HG03378 (cell line): ENCODE results near the gene ZNF33B.
"Not testable (repeated sequence)": the region's sequence is repeated elsewhere in the genome, so short reads cannot be mapped to it uniquely, and the experiment has no call there.

Experiments used
- ATAC-seq: cut with Tn5 transposase; IDR thresholded peaks from one replicate; pipeline ENCODE4 v1.9.1; 2021; ENCODE audit warnings: mild to moderate bottlenecking, moderate library complexity; ENCODE audit not compliant: unreplicated experiment

The ZNF33B gene

DNA sequence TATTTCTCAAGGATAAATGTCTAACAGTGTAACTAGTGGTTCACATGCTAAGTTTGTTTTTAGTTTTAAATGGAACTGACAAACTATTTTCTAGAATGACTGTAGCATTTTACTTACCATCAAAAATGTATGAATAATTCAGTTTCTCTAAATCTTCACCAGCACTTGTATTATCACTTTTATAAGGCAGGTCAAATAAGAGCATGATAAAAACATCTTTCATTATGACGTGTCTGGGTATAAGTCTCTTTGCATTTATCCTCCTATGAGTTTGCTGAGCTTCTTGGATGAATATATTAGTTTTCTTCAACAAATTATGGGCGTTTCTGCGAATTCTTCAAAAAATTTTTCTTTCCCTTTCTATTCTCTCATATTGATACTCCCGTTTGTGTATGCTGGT, 19.9 kb downstream of the ZNF33B start:
- no peak for ATAC-seq

DNA sequence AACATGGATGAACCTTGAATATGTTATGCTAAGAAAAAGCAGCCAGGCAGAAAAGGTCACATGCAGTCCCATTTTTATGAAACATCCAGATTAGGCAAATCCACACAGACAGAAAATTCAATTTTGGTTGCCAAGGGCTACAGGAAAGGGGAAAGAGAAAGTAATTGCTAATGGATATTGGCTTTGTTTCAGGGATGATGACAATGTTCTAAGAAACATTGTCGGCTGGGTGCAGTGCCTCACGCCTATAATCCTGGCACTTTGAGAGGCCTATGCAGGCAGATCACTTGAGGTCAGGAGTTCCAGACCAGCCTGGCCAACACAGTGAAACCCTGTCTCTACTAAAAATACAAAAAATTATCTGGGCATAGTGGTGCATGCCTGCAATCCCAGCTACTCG, 23.0 kb downstream of the ZNF33B start:
- no peak for ATAC-seq

DNA sequence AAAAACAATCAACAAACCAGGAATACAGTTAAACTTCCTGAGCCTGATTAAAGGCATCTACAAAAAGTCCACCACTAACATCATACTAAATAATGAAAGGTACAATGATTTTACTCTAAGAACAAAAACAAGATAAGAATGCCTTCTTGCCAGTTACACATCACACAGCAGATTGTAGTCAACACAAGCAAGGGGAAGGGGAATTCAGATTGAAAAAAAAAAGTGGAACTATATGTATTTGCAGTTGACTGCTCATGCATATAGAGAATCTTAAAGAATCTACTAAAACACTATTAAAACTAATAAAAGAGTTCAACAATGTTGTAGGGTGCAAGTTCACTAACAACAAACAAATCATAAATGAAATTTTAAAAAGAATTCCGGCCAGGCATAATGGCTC, 28.5 kb downstream of the ZNF33B start:
- no peak for ATAC-seq

DNA sequence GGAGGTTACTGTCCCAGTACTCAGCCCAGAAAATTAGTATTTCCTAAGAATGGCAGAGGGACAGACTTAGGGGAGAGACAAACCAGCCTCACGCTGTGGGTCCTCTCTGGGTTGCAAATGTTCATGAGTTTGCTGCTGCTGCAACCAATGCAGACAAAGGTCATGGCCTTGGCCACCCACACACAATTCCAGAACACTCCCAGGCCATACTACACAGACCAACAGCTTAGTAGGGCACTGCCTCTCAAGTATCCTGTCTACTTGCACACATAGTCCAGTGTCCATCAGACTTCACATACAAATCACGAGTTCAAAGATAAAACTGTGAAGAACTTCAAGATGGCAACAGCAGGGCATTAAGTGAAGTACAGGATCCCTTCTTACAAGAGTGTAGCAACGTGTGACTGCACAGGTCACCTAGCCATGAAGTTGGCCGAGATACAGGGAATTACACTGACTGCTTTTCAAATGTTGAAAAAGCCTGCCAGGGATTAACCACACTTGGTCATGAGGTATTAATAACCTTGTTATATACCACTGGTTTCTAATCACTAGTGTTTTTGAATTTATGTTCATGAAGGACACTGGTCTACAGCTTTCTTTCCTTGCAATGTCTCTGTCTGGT, 40.0 kb downstream of the ZNF33B start:
- no peak for ATAC-seq

DNA sequence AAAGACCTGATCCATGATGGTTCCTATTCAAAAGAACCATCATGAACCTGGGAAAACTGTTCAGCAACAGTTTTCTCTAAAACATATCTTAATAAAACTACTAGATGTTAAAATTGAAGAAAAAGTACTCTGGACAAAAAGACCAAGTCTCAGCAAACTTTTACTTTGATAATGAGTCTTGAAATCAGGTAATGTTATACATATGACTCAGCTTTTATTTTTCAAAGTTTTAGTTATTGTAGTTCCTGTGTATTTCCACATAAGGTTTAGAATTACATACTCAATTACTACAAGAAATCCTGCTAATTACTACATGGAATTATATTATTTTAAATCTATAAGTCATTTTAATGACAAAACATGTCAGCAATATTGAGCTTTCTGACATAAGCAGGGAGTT, 42.2 kb downstream of the ZNF33B start:
- ATAC-seq, result no peak

DNA sequence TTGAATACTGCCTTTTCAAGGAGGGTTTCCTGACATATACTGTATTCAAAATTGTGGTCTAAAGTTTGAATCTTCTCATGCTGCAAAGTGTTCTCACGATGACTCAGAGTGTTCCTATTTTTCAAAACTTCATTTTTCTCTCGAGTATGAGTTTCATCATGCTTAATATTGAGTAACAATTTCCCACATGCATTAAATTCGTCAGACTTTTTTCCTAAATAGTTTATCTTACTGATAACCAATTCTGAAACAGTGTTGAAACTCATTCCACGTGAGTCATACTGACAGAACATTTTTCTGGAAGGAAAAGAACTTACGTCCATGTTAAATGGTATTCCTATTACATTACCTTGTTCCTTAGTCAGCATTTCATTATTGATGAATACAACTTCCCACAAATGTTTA, 44.1 kb downstream of the ZNF33B start:
- no peak for ATAC-seq

DNA sequence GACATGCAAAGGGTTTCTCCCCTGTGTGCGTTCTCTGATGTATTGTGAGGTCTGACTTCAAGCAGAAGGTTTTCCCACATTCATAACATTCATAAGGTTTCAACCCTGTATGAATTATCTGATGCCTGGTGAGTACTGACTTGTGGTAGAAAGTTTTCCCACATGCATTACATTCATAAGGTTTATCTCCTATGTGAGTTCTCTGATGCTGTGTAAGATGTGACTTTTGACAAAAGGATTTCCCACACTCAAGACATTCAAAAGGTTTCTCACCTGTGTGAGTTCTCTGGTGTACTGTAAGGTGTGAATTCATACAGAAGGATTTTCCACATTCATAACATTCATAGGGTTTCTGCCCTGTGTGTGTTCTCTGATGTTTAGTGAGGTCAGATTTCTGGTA, 45.1 kb downstream of the ZNF33B start:
- ATAC-seq, result no peak

DNA sequence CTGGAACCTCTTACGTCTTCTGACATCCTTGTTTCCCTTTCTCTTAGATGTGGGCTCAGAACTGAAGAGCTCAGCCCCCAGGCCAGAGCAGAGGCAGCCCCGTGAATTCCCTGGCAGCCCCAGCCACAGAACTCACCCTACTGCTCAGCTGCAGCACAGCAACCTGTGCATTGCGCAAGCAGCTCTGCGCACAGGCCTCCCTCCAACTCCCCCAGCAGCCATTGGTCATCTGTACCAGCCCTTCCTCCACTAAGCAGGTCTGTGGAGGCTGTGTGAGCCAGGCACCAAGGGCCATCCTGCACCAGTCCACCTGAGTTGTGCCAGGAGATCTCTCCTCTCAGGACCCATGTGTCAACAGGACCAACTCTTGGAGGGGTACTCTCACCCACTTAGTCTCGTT, 54.5 kb downstream of the ZNF33B start:
- ATAC-seq, result no peak

DNA sequence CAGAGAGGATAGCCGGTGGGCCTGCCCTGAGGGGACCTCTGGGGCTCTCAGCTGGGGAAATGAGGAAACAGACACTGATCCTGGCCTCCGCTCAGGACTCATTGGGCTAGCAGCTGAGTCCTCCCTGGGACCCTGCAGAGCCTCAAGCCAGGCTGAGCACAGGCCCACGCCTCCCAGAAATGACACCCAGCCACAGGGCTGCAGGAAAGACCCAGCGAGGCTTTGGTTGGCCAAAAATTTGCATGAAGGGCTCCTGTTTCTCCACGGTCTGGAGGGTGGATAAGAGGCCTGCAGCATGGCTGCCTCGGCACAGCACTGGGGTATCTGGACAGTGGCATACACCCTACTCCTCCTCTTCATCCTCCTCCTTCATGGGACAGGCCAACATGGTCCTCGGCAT, 60.4 kb downstream of the ZNF33B start:
- no peak for ATAC-seq

DNA sequence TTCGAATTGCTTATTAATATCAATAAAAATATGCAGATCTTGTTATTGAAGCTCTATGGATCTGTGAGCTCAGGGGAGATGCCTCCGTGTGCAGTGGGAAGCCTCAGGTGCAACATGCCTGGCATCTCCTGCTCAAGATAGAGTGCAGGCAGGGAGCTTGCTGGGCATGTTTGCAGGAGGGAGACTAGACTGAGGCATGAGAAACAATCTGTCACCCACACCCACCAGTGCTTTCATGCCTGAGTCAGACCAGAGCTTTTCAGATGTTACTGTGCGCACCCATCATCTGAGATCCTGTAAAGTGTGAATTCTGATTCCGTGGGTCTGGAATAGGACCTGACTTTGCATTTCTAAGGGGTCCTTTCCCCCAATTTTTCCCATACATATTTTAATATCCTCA, 62.0 kb downstream of the ZNF33B start:
- ATAC-seq, result no peak

DNA sequence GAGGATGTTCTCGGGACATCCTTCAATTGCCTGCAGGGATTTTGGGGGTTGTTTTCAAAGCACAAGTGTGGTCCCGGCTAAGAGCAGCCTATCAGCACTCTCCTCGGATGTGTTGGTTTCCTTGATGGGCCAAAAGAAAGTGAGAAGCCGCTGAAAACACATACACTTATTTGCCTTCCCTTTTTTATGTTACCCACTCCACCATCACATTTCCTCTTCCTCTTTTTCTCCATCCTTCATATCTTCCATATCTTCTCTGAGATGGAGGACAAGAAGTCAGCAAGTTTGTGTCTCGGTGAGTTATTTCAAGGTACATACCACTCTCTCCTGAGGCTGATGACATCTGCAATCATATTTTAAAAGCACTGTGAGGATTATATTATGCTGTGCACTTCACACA, 64.0 kb downstream of the ZNF33B start:
- no peak for ATAC-seq

DNA sequence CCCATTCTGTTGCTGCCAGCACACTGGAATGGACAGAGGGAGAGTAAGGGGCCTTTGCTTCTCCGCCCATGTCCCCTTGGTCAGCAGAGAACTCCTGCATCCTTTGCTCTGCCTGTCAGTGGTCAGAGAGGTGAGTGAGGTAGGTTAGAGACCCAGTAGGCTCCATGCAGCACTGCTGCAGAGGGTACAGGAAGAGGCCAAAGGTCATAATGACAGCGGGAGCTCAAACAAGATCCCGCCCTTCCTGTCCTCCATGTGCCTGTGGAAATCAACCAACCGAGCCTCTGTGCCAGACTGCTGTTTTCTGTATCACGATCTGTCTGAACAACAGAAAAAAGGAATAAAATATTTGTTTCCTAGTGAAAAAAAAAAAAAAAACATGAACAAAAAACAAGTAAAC, 81.4 kb downstream of the ZNF33B start:
- ATAC-seq, result no peak

DNA sequence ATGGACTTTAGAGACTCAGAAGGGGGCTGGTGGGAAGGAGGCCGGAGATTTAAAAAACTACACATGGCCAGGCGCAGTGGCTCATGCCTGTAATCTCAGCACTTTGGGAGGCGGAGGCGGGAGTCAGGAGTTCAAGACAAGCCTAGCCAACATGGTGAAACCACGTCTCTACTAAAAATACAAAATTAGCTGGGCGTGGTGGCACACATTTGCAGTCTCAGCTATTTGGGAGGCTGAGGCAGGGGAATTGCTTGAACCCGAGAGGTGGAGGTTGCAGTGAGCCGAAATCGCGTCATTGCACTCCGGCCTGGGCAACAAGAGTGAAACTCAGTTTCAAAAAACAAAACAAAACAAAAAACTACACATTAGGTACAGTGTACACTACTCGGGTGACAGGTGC, 84.8 kb downstream of the ZNF33B start:
- not testable (repeated sequence) for ATAC-seq

DNA sequence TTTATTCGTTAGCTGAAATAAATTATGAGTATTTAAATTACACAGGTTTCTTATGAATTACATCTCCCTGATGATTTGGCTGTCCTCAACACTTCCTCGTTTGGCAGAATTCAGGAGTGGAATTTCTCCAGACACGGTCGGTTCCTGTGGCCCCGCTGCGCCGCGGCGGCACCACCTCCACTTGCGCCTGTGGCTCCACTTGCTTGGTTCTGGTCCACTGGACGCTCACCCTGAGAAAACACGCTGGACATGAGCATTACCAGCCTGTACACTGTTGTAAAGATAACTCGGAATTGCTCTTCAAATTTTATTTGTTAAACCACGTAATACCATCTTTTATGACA, 85.3 kb downstream of the ZNF33B start:
- ATAC-seq, result peak; percentile 35

DNA sequence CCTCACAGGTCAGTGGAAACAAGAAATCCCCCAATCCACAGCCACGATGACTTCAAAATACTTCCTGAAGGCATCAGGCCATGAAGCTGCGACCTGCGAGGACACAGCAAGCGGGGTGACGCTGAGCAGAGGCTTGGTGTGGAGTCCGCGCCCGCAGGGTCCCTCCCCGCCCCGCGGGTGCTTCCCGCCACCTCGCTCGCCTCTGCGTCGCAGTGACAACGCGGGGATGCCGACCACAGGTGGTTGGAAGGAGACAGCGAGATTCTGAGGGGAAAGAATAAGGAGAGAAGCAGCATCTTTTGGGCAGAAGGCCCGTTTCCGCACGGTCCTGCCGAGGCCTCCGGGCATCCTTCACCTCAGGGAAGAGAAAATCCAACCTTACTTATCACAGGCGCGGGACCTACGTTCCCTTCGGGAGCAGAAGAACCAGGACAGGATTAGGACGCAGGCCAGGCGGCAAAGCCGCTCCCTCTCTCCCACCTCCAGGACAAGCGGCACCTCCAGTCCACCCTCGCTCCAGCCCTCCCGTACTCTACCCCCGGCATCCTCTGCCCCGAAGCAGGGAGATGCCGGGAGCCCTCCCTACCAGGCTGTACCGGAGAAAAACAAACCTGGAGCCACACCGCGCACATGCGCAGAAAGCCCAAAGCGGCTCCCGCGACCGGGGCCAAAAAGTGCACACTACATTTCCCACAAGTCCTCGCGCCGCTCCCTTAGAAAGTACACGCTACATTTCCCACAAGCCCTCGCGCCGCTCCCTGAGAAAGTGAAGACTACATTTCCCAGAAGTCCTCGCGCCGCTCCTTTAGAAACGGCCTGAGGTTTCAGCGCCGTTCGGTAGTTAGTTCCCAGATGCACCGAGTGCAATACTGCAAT, 85.9 kb downstream of the ZNF33B start:
- ATAC-seq, result peak; percentile 96

DNA sequence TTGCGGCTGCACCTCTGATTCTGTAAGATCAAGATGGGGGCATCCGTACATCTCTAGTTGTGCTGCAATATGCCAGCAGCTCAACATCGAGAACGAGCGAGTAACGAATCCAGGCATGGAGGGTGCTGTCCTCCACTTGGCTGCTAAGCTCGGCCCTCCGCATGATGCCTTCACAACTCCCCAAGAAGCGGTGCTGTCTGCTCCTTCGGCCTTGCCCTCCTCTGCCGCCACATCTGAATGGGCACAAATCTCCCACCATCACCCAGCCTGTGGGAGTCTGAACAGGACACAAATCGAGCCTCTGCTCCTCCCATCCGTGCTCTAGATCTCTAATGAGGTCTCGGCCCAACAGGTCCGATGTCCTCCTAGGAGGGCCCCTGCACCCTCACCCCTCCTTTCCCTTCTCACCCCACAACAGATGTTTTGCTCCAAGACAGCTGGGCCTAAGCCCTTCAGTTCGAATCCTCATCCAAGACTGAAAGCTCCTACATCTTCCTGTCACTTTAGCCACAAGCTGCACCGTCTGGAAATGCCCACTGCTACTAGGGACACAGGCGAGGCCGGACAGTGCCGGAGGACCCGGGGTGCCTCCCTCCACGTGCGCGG, 86.7 kb downstream of the ZNF33B start:
- ATAC-seq, result no peak

DNA sequence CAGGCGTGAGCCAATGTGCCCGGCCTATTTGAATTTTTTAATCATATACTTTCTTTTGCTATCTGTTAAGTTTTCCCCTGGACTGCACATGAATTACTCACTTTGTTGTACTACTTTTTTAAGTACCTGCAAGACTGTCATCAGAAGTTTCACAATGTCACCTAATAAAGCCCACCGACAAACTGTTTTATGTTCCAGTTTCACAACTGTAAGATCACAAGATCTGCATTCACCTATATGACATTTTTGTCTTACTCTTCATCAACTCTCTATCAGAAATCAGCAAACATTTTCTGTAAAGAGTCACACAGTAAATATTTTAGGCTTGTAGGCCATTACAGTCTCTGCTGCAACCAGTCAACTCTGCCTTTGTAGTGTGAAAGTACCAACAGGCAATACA, 88.5 kb downstream of the ZNF33B start:
- ATAC-seq, result no peak

DNA sequence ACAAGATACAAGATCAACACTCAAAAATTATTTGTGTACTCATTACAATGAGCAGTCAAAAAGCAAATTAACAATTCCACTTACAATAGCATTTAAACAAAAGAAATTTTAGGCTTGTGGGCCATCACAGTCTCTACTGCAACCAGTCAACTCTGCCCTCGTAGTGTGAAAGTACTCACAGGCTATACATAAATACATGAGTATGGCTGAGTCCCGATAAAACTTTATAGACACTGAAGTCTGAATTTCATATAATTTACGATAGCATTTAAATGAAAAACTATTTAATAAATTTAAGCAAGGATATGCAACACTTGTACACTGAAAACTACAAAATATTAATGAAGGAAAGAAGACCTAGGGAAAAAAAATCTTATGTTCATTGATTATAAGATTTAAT, 90.1 kb downstream of the ZNF33B start:
- ATAC-seq, result no peak

DNA sequence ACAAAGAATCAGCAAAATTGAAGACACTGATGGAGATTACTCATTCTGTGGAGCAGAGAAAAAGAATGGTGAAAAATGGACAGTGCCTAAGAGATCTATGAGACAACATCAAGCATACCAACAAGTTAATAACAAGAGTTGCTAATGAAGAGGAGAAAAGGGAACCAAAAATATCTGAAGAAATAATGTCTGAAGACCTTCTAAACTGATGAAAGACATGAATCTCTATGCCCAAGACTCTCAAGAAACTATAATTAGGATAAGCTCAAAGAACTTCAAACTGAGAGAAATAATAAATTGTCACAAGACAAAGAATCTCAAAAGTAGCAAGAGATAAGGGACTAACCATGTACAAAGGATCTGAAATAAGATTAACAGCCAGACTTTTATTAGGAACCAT, 93.4 kb downstream of the ZNF33B start:
- ATAC-seq, result no peak

DNA sequence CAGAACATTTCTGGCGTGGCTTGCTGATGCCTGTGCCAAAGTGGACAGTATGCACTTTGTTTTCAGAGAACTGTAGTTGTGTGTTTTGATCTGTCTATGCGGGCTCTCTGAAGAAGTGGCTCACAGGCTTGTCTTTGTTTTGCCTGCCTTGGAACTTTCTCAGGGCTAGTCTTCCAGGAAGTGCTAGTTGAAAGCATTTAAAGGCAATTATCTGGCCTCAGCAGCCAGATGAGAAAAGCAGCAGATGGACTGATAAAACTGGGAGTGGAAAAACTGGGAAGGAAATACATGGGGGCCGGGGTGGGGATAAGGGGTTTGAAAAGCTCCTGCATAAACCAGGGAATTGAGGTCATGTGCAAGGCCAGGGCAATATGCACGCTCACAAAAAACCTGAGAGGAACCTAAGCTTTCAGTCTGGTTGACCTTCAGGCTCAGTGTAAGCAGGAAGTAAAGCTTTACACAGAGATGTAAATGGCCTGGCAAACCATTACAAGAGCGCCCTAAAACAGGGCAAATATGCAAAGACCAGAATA, 94.5 kb downstream of the ZNF33B start:
- no peak for ATAC-seq
